Duodenal mucosa (tissue), 2 donors: ENCODE results near the gene ZNF358.

Experiments
- H3K27ac ChIP-seq: one replicate; pipeline ENCODE4 v1.7.0; 2013; ENCODE audit warnings: low read depth, low read length
- H3K27me3 ChIP-seq, 2 donors: one replicate each; pipeline ENCODE4 v1.7.0; 2013; ENCODE audit warnings: low read length in 2 of 2, control low read depth in 1 of 2; ENCODE audit not compliant: insufficient read depth in 2 of 2, control insufficient read depth in 1 of 2
- H3K36me3 ChIP-seq, 2 donors: one replicate each; pipeline ENCODE4 v1.7.0; 2013; ENCODE audit warnings: low read length in 2 of 2, control low read depth in 1 of 2; ENCODE audit not compliant: insufficient read depth in 2 of 2, control insufficient read depth in 1 of 2
- H3K4me1 ChIP-seq, 2 donors: one replicate each; pipeline ENCODE4 v1.7.0; 2013; ENCODE audit warnings: low read length in 2 of 2, control low read depth in 1 of 2; ENCODE audit not compliant: insufficient read depth in 2 of 2, control insufficient read depth in 1 of 2
- H3K4me3 ChIP-seq, 2 donors: one replicate each; pipeline ENCODE4 v1.7.0; 2013; ENCODE audit warnings: low read length in 2 of 2, low read depth in 1 of 2
- H3K9ac ChIP-seq, 2 donors: one replicate each; pipeline ENCODE4 v1.7.0; 2013; ENCODE audit warnings: low read length in 2 of 2, low read depth in 1 of 2
- H3K9me3 ChIP-seq, 2 donors: one replicate each; pipeline ENCODE4 v1.7.0; 2013; ENCODE audit warnings: low read length in 2 of 2, control low read depth in 1 of 2; ENCODE audit not compliant: control insufficient read depth in 1 of 2

Gene ZNF358

DNA sequence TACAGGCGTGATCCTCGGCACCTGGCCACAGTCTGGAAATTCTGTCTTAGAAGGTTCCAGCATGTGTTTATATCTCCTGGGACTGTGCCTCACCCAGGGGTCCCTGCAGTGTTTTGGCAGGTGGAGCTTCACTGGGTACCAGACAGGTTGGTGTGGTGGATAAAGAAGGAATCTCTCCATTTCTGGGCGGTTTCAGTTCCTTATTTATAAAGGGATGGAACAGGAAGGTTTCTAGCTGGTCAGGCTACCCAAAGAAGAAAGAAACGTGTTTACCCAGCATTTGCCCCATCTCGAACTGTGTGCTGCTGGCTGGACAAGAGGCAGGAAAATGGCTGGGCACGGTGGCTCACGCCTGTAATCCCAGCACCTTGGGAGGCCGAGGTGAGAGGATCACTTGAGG, 29.4 kb downstream of the ZNF358 start:
- no peaks in the 10 kb centered on the region for H3K9me3 ChIP-seq
- no peaks in the 10 kb centered on the region for H3K4me1 ChIP-seq
- no peaks in the 10 kb centered on the region for H3K27me3 ChIP-seq
- peaks cover 9 to 36% of the 10 kb centered on the region in 2 donors for H3K36me3 ChIP-seq
- H3K27ac ChIP-seq = no peak overlapping the region
- no peak overlapping the region for H3K9ac ChIP-seq
- H3K4me3 ChIP-seq = no peak overlapping the region

DNA sequence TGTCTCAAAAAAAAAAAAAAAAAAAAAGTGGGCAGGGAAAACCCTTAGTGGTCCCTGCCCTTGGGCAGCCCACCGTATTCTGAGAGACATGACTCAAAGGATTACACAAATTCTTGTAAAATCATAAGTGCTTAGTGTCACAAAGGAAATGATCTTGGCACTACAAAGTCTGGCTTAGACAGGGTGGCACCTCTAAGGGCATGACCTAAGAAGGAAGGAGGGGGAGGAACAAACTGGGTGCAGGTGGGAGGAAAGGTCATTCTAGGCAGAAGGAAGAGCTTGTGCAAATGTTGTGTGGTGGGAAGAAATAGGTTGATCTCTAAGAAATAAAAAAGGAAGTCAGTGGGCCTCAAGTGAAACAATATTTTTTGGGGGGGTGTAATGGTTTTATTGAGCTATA, 30.0 kb downstream of the ZNF358 start:
- Histone ChIP-seq H3K36me3 (peaks cover 9 to 36% of the 10 kb centered on the region in 2 donors), H3K4me3 (no peak overlapping the region), H3K27me3 (no peaks in the 10 kb centered on the region), H3K9me3 (no peaks in the 10 kb centered on the region), H3K27ac (no peak overlapping the region), H3K4me1 (no peaks in the 10 kb centered on the region), H3K9ac (no peak overlapping the region)

- H3K27me3 ChIP-seq = no peaks in the 10 kb centered on the region
- no peak overlapping the region for H3K9ac ChIP-seq
- no peaks in the 10 kb centered on the region for H3K9me3 ChIP-seq
- H3K27ac ChIP-seq = no peak overlapping the region
- no peak overlapping the region for H3K4me3 ChIP-seq
- H3K4me1 ChIP-seq = no peaks in the 10 kb centered on the region
- H3K36me3 ChIP-seq = peaks cover 8 to 25% of the 10 kb centered on the region in 2 donors
These were observed 31.3 kb downstream of the ZNF358 start for GRCh38 chr19:7547159-7547558.

DNA sequence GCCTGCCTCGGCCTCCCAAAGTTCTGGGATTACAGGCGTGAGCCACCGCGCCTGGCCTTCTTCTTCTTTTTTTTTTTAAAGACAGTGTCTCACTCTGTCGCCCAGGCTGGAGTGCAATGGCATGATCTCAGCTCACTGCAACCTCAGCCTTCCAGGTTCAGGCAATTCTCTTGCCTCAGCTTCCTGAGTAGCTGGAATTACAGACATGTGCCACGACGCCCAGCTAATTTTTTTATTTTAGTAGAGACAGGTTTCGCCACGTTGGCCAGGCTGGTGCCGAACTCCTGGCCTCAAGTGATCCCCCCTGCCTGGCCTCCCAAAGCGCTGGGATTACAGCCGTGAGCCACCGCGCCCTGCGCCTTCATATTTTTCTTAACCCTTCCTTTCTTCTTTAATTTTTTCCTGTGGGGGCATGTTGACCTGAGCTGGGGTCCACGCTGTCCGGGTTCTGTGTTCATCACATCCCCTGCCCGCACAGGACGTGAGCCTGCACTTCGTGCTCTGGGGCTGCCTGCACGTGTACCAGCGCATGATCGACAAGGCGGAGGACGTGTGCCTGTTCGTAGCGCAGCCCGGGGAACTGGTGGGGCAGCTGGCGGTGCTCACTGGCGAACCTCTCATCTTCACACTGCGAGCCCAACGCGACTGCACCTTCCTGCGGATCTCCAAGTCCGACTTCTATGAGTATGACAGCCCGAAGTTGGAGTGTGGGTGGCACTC, 33.7 kb downstream of the ZNF358 start:
- H3K9me3 ChIP-seq = no peaks in the 10 kb centered on the region
- peaks cover 1 to 14% of the 10 kb centered on the region in 2 donors for H3K36me3 ChIP-seq

DNA sequence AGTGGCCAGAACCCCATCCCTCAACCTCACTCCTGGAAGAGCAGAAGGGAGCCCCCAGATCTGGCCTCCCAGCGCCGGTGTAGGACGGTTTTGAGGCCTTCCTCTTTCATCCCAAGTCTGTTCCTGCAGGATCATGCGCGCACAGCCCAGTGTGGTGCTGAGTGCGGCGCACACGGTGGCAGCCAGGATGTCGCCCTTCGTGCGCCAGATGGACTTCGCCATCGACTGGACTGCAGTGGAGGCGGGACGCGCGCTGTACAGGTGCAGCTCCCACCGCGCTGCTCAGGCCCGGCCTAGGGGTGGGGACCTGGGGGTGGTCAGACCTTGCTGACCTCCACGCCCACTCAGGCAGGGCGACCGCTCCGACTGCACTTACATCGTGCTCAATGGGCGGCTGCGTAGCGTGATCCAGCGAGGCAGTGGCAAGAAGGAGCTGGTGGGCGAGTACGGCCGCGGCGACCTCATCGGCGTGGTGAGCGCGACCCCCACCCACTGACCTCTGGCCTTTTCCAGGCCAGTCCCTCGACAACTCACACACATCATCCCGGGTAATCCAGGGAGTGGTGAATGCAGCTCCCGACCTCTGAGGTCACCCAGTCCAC, 34.4 kb downstream of the ZNF358 start:
- H3K36me3 ChIP-seq = peaks cover 5 to 17% of the 10 kb centered on the region in 2 donors
- H3K27ac ChIP-seq = no peak overlapping the region
- H3K27me3 ChIP-seq = no peaks in the 10 kb centered on the region
- H3K9me3 ChIP-seq = no peaks in the 10 kb centered on the region
- no peaks in the 10 kb centered on the region for H3K4me1 ChIP-seq
- H3K9ac ChIP-seq = no peak overlapping the region
- H3K4me3 ChIP-seq = no peak overlapping the region

More for the DNA sequence above, 33.7 kb downstream of the ZNF358 start:
- Histone ChIP-seq H3K9ac (no peak overlapping the region), H3K4me3 (no peak overlapping the region), H3K27me3 (no peaks in the 10 kb centered on the region), H3K4me1 (no peaks in the 10 kb centered on the region), H3K27ac (no peak overlapping the region)

DNA sequence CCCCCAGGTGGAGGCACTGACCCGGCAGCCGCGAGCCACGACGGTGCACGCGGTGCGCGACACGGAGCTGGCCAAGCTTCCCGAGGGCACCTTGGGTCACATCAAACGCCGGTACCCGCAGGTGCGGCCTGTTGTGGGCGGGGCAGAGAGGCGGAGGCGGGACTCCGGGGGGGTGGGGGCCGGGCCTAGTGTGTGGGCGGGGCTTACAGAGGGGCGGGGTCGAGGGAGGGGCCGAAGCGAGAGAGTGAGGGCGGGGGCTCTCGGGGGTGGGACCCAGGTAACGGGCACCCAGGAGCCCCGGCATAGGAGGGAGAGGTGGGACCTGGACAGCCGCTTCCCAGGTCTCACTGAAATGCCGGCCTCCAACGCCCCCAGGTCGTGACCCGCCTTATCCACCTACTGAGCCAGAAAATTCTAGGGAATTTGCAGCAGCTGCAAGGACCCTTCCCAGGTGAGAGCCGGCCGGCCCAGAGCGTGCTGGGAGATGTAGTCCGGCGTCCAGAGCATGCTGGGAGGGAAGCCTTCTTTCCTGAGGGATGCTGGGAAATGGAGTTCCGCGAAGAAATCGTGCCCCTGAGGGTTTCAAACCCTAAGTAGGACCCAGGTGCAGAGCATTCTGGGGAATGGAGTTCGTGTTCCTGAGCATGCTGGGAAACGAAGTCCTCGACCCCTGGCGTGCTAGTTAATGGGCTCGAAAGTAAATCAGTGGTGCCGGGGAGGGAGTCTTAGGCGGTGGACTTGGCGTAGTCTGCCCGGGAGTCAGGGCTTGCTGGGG, 35.3 kb downstream of the ZNF358 start:
- peaks cover 5 to 20% of the 10 kb centered on the region in 2 donors for H3K36me3 ChIP-seq
- peak overlapping the region; percentile 45 to 58 for H3K4me3 ChIP-seq

DNA sequence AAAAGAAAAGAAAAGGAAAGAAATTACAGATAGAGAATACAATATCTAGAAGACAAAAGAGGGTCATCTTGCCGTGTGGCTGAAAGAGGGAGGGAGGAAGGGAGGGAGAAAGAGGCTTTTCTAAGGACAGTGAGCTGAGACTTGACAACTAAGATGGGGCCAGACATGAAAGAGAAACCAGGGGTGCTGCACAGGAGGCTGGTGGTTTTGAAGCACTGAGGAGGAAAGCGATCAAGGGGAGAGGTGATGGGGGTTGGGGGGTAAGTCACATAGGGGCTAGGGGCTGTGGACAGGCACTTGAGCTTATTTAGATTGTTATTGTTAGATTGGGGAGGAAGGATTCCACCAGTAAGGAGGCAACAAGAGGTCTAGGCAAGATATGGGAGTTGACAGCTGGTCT, 36.9 kb downstream of the ZNF358 start:
- H3K27me3 ChIP-seq = no peaks in the 10 kb centered on the region
- H3K4me1 ChIP-seq = no peaks in the 10 kb centered on the region
- H3K27ac ChIP-seq = no peak overlapping the region
- no peak overlapping the region for H3K4me3 ChIP-seq
- H3K9me3 ChIP-seq = no peaks in the 10 kb centered on the region
- no peak overlapping the region for H3K9ac ChIP-seq
- H3K36me3 ChIP-seq = peaks cover 16 to 36% of the 10 kb centered on the region in 2 donors

More for the DNA sequence above, 35.3 kb downstream of the ZNF358 start:
- Histone ChIP-seq H3K9me3 (no peaks in the 10 kb centered on the region), H3K4me1 (no peaks in the 10 kb centered on the region), H3K27me3 (no peaks in the 10 kb centered on the region), H3K27ac (no peak overlapping the region), H3K9ac (no peak overlapping the region)

DNA sequence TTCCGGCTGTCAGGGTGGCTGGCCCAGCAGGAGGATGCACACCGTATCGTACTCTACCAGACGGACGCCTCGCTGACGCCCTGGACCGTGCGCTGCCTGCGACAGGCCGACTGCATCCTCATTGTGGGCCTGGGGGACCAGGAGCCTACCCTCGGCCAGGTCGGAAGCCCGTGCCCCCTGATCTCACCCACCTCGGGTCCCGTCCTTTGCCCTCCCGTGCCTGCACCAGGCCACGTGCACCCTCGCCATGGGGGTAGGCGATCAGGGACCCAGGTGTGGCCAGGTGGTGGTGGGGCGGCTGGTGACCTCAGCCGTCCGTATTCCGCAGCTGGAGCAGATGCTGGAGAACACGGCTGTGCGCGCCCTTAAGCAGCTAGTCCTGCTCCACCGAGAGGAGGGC, 38.7 kb downstream of the ZNF358 start:
- Histone ChIP-seq H3K36me3 (peaks cover 21 to 51% of the 10 kb centered on the region in 2 donors), H3K4me3 (no peak overlapping the region), H3K9me3 (no peaks in the 10 kb centered on the region), H3K27ac (no peak overlapping the region), H3K4me1 (no peaks in the 10 kb centered on the region), H3K27me3 (no peaks in the 10 kb centered on the region), H3K9ac (no peak overlapping the region)

DNA sequence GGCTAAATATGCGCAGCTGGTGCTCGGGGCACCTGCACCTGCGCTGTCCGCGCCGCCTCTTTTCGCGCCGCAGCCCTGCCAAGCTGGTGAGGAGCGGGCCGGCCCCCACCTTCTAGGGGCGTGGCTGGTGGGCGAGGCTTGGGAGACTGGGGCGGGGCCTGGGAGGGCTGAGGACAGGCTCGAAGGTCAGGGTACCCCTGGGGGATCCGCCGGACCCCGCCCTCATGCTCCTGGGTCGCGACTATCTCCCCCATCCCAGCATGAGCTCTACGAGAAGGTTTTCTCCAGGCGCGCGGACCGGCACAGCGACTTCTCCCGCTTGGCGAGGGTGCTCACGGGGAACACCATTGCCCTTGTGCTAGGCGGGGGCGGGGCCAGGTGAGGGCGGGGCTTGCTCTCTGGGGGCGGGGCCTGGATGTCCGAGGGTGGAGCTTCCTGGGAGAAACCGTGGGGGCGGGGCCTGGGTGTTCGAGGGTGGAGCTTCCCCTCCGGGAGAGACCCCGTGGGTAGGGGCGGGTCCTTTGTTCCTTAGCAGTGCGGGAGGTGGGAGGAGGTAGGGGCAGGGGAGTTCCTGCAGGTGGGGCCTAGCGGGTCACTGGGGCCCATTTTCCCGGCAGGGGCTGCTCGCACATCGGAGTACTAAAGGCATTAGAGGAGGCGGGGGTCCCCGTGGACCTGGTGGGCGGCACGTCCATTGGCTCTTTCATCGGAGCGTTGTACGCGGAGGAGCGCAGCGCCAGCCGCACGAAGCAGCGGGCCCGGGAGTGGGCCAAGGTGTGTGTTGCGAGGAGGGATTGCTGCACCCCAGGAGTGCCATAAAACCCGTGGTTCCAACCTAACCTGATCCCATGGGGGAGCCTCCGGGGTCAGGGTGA, 39.3 kb downstream of the ZNF358 start:
- Histone ChIP-seq H3K36me3 (peaks cover 21 to 48% of the 10 kb centered on the region in 2 donors), H3K4me1 (no peaks in the 10 kb centered on the region), H3K27me3 (no peaks in the 10 kb centered on the region), H3K9ac (no peak overlapping the region), H3K9me3 (no peaks in the 10 kb centered on the region), H3K27ac (no peak overlapping the region), H3K4me3 (no peak overlapping the region)
